NOMO-1 treated with dmso at 0.1 percent for 144 hours (cell line): Measurements from ENCODE around the gene TGDS.
"Not testable (repeated sequence)": the region's sequence is repeated elsewhere in the genome, so short reads cannot be mapped to it uniquely, and the experiment has no call there.

Experiments used
- DNase-seq: peaks from one replicate; lab custom pipeline; 2025; ENCODE audit not compliant: unreplicated experiment; lab: John Stamatoyannopoulos, UW

The TGDS gene

GRCh38 chr13:94553766-94554165 lies 42.2 kb downstream of the TGDS start:
- no peak for DNase-seq

- no peak for DNase-seq
Observed at GRCh38 chr13:94552095-94552494, 43.9 kb downstream of the TGDS start.

GRCh38 chr13:94550062-94550738 lies 45.8 kb downstream of the TGDS start:
- no peak for DNase-seq

GRCh38 chr13:94549232-94550061 lies 46.5 kb downstream of the TGDS start:
- DNase-seq = peak; percentile 94

- DNase-seq = no peak
Observed at GRCh38 chr13:94548821-94549231, 47.1 kb downstream of the TGDS start.

- no peak for DNase-seq
Observed at GRCh38 chr13:94548382-94548781, 47.6 kb downstream of the TGDS start.

- no peak for DNase-seq
Observed at GRCh38 chr13:94546061-94546839, 49.7 kb downstream of the TGDS start.

GRCh38 chr13:94544922-94545321 lies 51.0 kb downstream of the TGDS start:
- DNase-seq = no peak

- no peak for DNase-seq
Observed at GRCh38 chr13:94542917-94543316, 53.0 kb downstream of the TGDS start.

GRCh38 chr13:94537740-94538630 lies 58.0 kb downstream of the TGDS start:
- no peak for DNase-seq

- no peak for DNase-seq
Observed at GRCh38 chr13:94535775-94536174, 60.2 kb downstream of the TGDS start.

- DNase-seq = no peak
Observed at GRCh38 chr13:94535231-94535630, 60.7 kb downstream of the TGDS start.

GRCh38 chr13:94534166-94534565 lies 61.8 kb downstream of the TGDS start:
- DNase-seq = no peak

GRCh38 chr13:94532278-94532677 lies 63.7 kb downstream of the TGDS start:
- DNase-seq = not testable (repeated sequence)

GRCh38 chr13:94526956-94527355 lies 69.0 kb downstream of the TGDS start:
- not testable (repeated sequence) for DNase-seq

GRCh38 chr13:94525781-94526180 lies 70.2 kb downstream of the TGDS start:
- DNase-seq = no peak

GRCh38 chr13:94524407-94524806 lies 71.5 kb downstream of the TGDS start:
- DNase-seq = no peak
